ENCODE data around the gene ARFIP1. TPM values are rescaled to one million over a fixed set of nuclear protein-coding genes. Genes with fewer than 3 reads are reported as not detected.

Gene ARFIP1
- total RNA-seq, 1 donor from 2014 or later: 32.5 TPM

DNA sequence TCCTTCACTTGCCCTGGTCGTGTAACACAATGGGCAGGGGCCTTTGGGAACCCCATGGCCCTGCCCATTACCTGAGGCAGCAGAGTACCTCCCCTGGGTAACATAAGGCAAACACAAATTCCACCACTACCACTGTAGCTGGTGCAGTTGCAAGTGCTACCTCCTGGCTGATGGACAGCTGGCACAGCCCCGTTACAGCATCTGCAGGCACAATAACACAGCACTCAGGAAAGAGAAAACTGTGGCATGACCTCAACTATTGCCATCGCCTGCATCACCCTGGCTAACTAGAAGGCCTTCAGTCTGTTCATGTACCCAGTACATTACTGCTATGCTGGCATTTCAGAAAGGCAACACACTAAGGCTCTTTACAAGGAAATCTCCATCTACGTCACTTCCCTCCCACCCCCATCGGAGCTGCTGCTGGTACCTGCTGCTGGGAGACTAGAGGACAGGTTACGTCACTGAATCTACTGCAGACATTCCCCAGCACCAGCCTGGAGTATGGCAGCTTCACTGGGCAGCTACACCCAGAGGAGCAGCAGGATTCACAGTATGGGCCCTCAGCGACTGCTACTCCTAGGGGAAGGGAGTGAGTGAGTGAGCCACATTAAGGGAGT is 39.4 kb downstream of the ARFIP1 start:
- Mint-ChIP-seq H3K27me3 (no peaks in the 10 kb centered on the region), H3K9me3 (peaks cover 40% of the 10 kb centered on the region), H3K36me3 (peaks cover 62% of the 10 kb centered on the region), H3K4me3 (no peak overlapping the region), H3K27ac (no peak overlapping the region), H3K4me1 (ENCODE audit: unreplicated experiment) (no peaks in the 10 kb centered on the region)
- DNase-seq (ENCODE audit: extremely low spot score, unreplicated experiment): no peak
- TF ChIP-seq CTCF (conservative IDR thresholded peaks at IDR 0.05): no peak

- no peak for DNase-seq (ENCODE audit: extremely low spot score, unreplicated experiment)
- Mint-ChIP-seq H3K4me1 (ENCODE audit: unreplicated experiment) (no peaks in the 10 kb centered on the region), H3K9me3 (peaks cover 37% of the 10 kb centered on the region), H3K27ac (no peak overlapping the region), H3K4me3 (no peak overlapping the region), H3K27me3 (no peaks in the 10 kb centered on the region), H3K36me3 (peaks cover 53% of the 10 kb centered on the region)
- no peak for TF ChIP-seq CTCF (conservative IDR thresholded peaks at IDR 0.05)
Observed at GRCh38 chr4:152820073-152820472, 40.3 kb downstream of the ARFIP1 start.

GRCh38 chr4:152822323-152822722 is 42.6 kb downstream of the ARFIP1 start:
- Mint-ChIP-seq H3K27ac (no peak overlapping the region), H3K4me3 (no peak overlapping the region), H3K27me3 (no peaks in the 10 kb centered on the region), H3K36me3 (peaks cover 36% of the 10 kb centered on the region), H3K9me3 (peaks cover 31% of the 10 kb centered on the region), H3K4me1 (ENCODE audit: unreplicated experiment) (no peaks in the 10 kb centered on the region)
- no peak for TF ChIP-seq CTCF (conservative IDR thresholded peaks at IDR 0.05)
- no peak for DNase-seq (ENCODE audit: extremely low spot score, unreplicated experiment)

- Mint-ChIP-seq H3K4me3 (no peak overlapping the region), H3K9me3 (peaks cover 30% of the 10 kb centered on the region), H3K4me1 (ENCODE audit: unreplicated experiment) (no peaks in the 10 kb centered on the region), H3K27ac (no peak overlapping the region), H3K36me3 (peaks cover 26% of the 10 kb centered on the region), H3K27me3 (no peaks in the 10 kb centered on the region)
- no peak for TF ChIP-seq CTCF (conservative IDR thresholded peaks at IDR 0.05)
- DNase-seq (ENCODE audit: extremely low spot score, unreplicated experiment): no peak
Observed at GRCh38 chr4:152824561-152824960, 44.8 kb downstream of the ARFIP1 start.

- H3K4me1 Mint-ChIP-seq (ENCODE audit: unreplicated experiment): no peaks in the 10 kb centered on the region
- H3K4me3 Mint-ChIP-seq: no peak overlapping the region
- no peak for TF ChIP-seq CTCF (conservative IDR thresholded peaks at IDR 0.05)
- H3K9me3 Mint-ChIP-seq: peaks cover 29% of the 10 kb centered on the region
- no peak for DNase-seq (ENCODE audit: extremely low spot score, unreplicated experiment)
- H3K36me3 Mint-ChIP-seq: peaks cover 25% of the 10 kb centered on the region
- H3K27ac Mint-ChIP-seq: no peak overlapping the region
- H3K27me3 Mint-ChIP-seq: no peaks in the 10 kb centered on the region
Observed at GRCh38 chr4:152825336-152825735, 45.6 kb downstream of the ARFIP1 start.

- no peak for DNase-seq (ENCODE audit: extremely low spot score, unreplicated experiment)
- peaks cover 10% of the 10 kb centered on the region for H3K9me3 Mint-ChIP-seq
Observed at GRCh38 chr4:152828122-152828521, 48.4 kb downstream of the ARFIP1 start.

More at GRCh38 chr4:152828122-152828521, 48.4 kb downstream of the ARFIP1 start:
- no peaks in the 10 kb centered on the region for H3K27me3 Mint-ChIP-seq
- no peak overlapping the region for H3K27ac Mint-ChIP-seq
- peaks cover 24% of the 10 kb centered on the region for H3K36me3 Mint-ChIP-seq
- H3K4me3 Mint-ChIP-seq: no peak overlapping the region
- TF ChIP-seq CTCF (conservative IDR thresholded peaks at IDR 0.05): no peak
- H3K4me1 Mint-ChIP-seq (ENCODE audit: unreplicated experiment): no peaks in the 10 kb centered on the region

Data from type B pancreatic cell (in vitro differentiated cells).